ENCODE results near the gene LARGE1. TPM values are rescaled to one million over a fixed set of nuclear protein-coding genes. Genes with fewer than 3 reads are reported as not detected.
A peak's percentile ranks its signal among the peaks of the same experiment; 100 is the strongest.

The LARGE1 gene
- total RNA-seq, 1 experiment from 2014 or later = 1.5 TPM

DNA sequence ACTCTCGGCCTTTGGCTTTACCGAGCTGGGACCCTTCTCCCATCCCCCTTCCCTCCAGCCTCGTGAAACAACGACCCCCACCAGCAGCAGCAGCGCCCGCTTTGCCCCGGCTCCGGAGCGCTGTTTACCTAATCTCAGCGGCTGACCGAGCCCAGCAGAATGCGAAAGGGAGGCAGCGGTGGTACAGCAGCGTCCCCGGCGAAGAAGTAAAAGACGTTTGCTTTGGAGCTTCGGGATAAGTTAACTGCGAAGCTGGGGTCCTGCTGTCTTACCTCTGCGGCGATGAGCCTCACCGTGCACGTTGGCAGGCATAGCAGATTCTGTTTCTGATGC lies 2.0 kb upstream of the LARGE1 start:
- H3K9ac ChIP-seq (ENCODE audit: low read length) = no peak overlapping the region
- no peaks in the 10 kb centered on the region for H3K9me2 ChIP-seq (ENCODE audit: insufficient read depth)
- no TSS peak for BruUV-seq (replicated peaks)
- no peaks in the 10 kb centered on the region for H3K36me3 ChIP-seq (ENCODE audit: control insufficient read depth in 1 of 2, insufficient read depth in 2 of 2, low read length in 2 of 2)
- TF ChIP-seq, protein P1, sequence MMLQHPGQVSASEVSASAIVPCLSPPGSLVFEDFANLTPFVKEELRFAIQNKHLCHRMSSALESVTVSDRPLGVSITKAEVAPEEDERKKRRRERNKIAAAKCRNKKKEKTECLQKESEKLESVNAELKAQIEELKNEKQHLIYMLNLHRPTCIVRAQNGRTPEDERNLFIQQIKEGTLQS (IDR thresholded peaks at IDR 0.05) = no peak
- no peak overlapping the region; the same call in 1 of the 2 replicates for H3K4me2 ChIP-seq (ENCODE audit: low read length)
- ChIA-PET POLR2A (no interaction called here), CTCF (no interaction called here), RAD21 (ENCODE audit: low non-redundant PET in 1 of 2, low total read pairs in 2 of 2, uncharacterized antibody in 2 of 2, unreplicated experiment in 2 of 2) (no interaction called here)
- no peaks in the 10 kb centered on the region for H4K20me1 ChIP-seq (ENCODE audit: insufficient read depth)
- H3K27me3 ChIP-seq (ENCODE audit: insufficient read depth, low read length) = 0 out of 2 replicates have a peak, but pooled peaks cover 6% of the 10 kb centered on the region
- no peak overlapping the region for H2AFZ ChIP-seq (ENCODE audit: low read depth, low read length, poor library complexity, severe bottlenecking)
- DNase-seq (ENCODE audit: low read depth, low spot score) (no peak), ATAC-seq (no peak)
- no peaks in the 10 kb centered on the region; a peak in 2 of 4 replicates for H3K9me3 ChIP-seq (ENCODE audit: control insufficient read depth in 1 of 2, insufficient read depth in 1 of 2, low read depth in 1 of 2, low read length in 2 of 2)
- intact Hi-C loops (cut with micrococcal nuclease) = loop anchor here (5.0 to 10.0 kb wide), 2 partner anchors 1100 to 1232 kb away; no protein-coding TSS in a partner anchor
- no peaks in the 10 kb centered on the region for H3K79me2 ChIP-seq (ENCODE audit: insufficient read depth, low read length)
- no peak overlapping the region for H3K4me3 ChIP-seq (replicated peaks in 1 of 2; ENCODE audit: low read depth in 1 of 2, low read length in 2 of 2)
- H3K27ac ChIP-seq (ENCODE audit: low read depth, low read length) = no peak overlapping the region
- peaks cover 0 to 7% of the 10 kb centered on the region in 2 experiments; a peak in 1 of 4 replicates for H3K4me1 ChIP-seq (ENCODE audit: control insufficient read depth in 1 of 2, insufficient read depth in 2 of 2, low read length in 2 of 2)

DNA sequence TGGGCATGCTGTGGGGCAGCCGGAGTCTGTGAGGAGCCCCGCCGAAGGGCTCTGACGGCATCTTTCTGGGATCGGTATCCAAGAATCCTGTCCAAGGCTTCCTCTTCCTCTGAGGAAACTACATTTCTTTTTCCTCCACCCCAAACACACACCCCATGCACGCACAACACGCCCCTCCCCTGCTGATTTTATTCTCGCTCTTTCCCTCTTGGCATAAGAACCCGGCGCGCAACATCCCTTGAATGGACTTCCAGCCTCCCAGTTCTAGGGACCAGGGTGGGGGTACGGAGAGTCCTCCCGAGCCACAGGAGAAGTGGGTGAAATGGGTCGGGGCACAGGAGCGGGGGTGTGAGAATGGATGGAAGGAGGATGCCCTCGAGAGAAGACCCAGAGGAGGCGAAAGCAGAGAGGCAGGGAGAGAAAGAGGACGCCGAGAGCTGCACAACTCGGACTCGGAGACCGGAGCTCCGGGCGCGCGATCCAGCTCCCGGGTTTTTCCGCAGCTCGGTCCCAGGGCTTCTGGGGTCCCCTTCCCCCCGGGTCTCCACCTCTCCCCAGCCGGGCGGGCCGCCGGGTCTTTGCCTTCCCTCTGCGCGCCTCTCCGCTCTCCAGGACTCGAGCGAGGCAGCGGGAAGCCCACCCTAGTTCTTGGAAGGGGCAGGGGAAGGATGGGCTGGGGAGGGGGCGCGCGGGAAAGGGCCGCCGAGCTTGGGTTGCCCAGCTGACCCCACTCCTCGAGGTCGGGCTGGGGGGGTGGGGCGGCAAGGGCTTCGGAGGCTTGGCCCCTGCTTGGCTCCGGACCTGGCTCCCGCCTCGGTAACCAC lies 1.5 kb upstream of the LARGE1 start:
- no TSS peak for BruUV-seq (replicated peaks)
- peak overlapping the region; percentile 26 to 42 for H3K4me3 ChIP-seq (replicated peaks in 1 of 2; ENCODE audit: low read depth in 1 of 2, low read length in 2 of 2)
- H3K27me3 ChIP-seq (ENCODE audit: insufficient read depth, low read length) = 0 out of 2 replicates have a peak, but pooled peaks cover 6% of the 10 kb centered on the region
- CTCF ChIA-PET = no interaction called here
- POLR2A ChIA-PET = no interaction called here
- no peak overlapping the region for H2AFZ ChIP-seq (ENCODE audit: low read depth, low read length, poor library complexity, severe bottlenecking)
- no peaks in the 10 kb centered on the region for H3K36me3 ChIP-seq (ENCODE audit: control insufficient read depth in 1 of 2, insufficient read depth in 2 of 2, low read length in 2 of 2)
- H3K4me2 ChIP-seq (ENCODE audit: low read length) = peak overlapping the region; percentile 71
- ATAC-seq (no peak), DNase-seq (ENCODE audit: low read depth, low spot score) (no peak)
- no peaks in the 10 kb centered on the region for H4K20me1 ChIP-seq (ENCODE audit: insufficient read depth)
- H3K9me3 ChIP-seq (ENCODE audit: control insufficient read depth in 1 of 2, insufficient read depth in 1 of 2, low read depth in 1 of 2, low read length in 2 of 2) = no peaks in the 10 kb centered on the region
- no peaks in the 10 kb centered on the region for H3K79me2 ChIP-seq (ENCODE audit: insufficient read depth, low read length)
- no peak overlapping the region for H3K9ac ChIP-seq (ENCODE audit: low read length)
- no peaks in the 10 kb centered on the region for H3K9me2 ChIP-seq (ENCODE audit: insufficient read depth)
- RAD21 ChIA-PET (ENCODE audit: low non-redundant PET in 1 of 2, low total read pairs in 2 of 2, uncharacterized antibody in 2 of 2, unreplicated experiment in 2 of 2) = interaction anchor here in 1 of 2 experiments (0.7 kb wide), 1 partner anchor 1235 kb away, joined by 3 read pairs; no protein-coding TSS in a partner anchor
- intact Hi-C loops (cut with micrococcal nuclease) = loop anchor here (5.0 to 10.0 kb wide), 2 partner anchors 1101 to 1233 kb away; no protein-coding TSS in a partner anchor
- TF ChIP-seq EGR1 (IDR thresholded peaks at IDR 0.05; ENCODE audit: low read depth) (no peak), ZFX (IDR thresholded peaks at IDR 0.05) (no peak), YY1 (IDR thresholded peaks at IDR 0.05; ENCODE audit: extremely low read depth, insufficient replicate concordance, low read depth, low read length) (no peak), TCF7L2 (IDR thresholded peaks at IDR 0.05; ENCODE audit: borderline replicate concordance, extremely low read depth, insufficient read depth, insufficient read length) (no peak), EZH2 (IDR thresholded peaks at IDR 0.05) (no peak), POLR2A (IDR thresholded peaks at IDR 0.05; ENCODE audit: borderline replicate concordance, extremely low read depth, insufficient read depth, insufficient read length) (no peak), CBX3 (IDR thresholded peaks at IDR 0.05; ENCODE audit: low read depth) (no peak), CEBPB (IDR thresholded peaks at IDR 0.05; ENCODE audit: low read depth) (no peak), SRF (IDR thresholded peaks at IDR 0.05; ENCODE audit: low read depth) (no peak)
- TF ChIP-seq, protein P1 (IDR thresholded peaks at IDR 0.05) = no peak
- TF ChIP-seq, protein P2, sequence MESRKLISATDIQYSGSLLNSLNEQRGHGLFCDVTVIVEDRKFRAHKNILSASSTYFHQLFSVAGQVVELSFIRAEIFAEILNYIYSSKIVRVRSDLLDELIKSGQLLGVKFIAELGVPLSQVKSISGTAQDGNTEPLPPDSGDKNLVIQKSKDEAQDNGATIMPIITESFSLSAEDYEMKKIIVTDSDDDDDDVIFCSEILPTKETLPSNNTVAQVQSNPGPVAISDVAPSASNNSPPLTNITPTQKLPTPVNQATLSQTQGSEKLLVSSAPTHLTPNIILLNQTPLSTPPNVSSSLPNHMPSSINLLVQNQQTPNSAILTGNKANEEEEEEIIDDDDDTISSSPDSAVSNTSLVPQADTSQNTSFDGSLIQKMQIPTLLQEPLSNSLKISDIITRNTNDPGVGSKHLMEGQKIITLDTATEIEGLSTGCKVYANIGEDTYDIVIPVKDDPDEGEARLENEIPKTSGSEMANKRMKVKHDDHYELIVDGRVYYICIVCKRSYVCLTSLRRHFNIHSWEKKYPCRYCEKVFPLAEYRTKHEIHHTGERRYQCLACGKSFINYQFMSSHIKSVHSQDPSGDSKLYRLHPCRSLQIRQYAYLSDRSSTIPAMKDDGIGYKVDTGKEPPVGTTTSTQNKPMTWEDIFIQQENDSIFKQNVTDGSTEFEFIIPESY (IDR thresholded peaks at IDR 0.05; ENCODE audit: extremely low read depth, insufficient replicate concordance, low read length) = no peak
- TF ChIP-seq, protein P3, sequence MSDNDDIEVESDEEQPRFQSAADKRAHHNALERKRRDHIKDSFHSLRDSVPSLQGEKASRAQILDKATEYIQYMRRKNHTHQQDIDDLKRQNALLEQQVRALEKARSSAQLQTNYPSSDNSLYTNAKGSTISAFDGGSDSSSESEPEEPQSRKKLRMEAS (IDR thresholded peaks at IDR 0.05) = no peak
- peaks cover 0 to 7% of the 10 kb centered on the region in 2 experiments; a peak in 1 of 4 replicates for H3K4me1 ChIP-seq (ENCODE audit: control insufficient read depth in 1 of 2, insufficient read depth in 2 of 2, low read length in 2 of 2)
- no peak overlapping the region for H3K27ac ChIP-seq (ENCODE audit: low read depth, low read length)
